ENCODE data around the gene LMX1A.

Gene LMX1A

GRCh38 chr1:165257969-165258459 is 98.5 kb downstream of the LMX1A start:
- no peak for DNase-seq

GRCh38 chr1:165254896-165255625 is 101.5 kb downstream of the LMX1A start:
- DNase-seq = no peak

GRCh38 chr1:165254376-165254775 is 102.1 kb downstream of the LMX1A start:
- DNase-seq = no peak

GRCh38 chr1:165253818-165254254 is 102.7 kb downstream of the LMX1A start:
- DNase-seq = no peak

GRCh38 chr1:165248969-165249571 is 107.4 kb downstream of the LMX1A start:
- DNase-seq = no peak

- DNase-seq = no peak
These were observed 114.6 kb downstream of the LMX1A start for GRCh38 chr1:165241952-165242351.

GRCh38 chr1:165241321-165241720 is 115.2 kb downstream of the LMX1A start:
- DNase-seq = no peak

- no peak for DNase-seq
These were observed 116.0 kb downstream of the LMX1A start for GRCh38 chr1:165240492-165240891.

- DNase-seq = no peak
These were observed 116.6 kb downstream of the LMX1A start for GRCh38 chr1:165239873-165240272.

GRCh38 chr1:165235777-165236291 is 120.7 kb downstream of the LMX1A start:
- DNase-seq = no peak

GRCh38 chr1:165235155-165235776 is 121.2 kb downstream of the LMX1A start:
- DNase-seq = no peak

GRCh38 chr1:165234149-165234548 is 122.4 kb downstream of the LMX1A start:
- no peak for DNase-seq

GRCh38 chr1:165228676-165229075 is 127.8 kb downstream of the LMX1A start:
- DNase-seq = no peak

GRCh38 chr1:165228111-165228655 is 128.3 kb downstream of the LMX1A start:
- DNase-seq = no peak

GRCh38 chr1:165226326-165226725 is 130.2 kb downstream of the LMX1A start:
- DNase-seq = no peak

- DNase-seq = no peak
These were observed 130.9 kb downstream of the LMX1A start for GRCh38 chr1:165225650-165226049.

GRCh38 chr1:165225062-165225461 is 131.5 kb downstream of the LMX1A start:
- no peak for DNase-seq

- no peak for DNase-seq
These were observed 132.0 kb downstream of the LMX1A start for GRCh38 chr1:165224504-165224903.

GRCh38 chr1:165222580-165222979 is 133.9 kb downstream of the LMX1A start:
- DNase-seq = no peak

GRCh38 chr1:165218731-165219130 is 137.8 kb downstream of the LMX1A start:
- DNase-seq = no peak

- DNase-seq = no peak
These were observed 138.6 kb downstream of the LMX1A start for GRCh38 chr1:165217958-165218357.

- no peak for DNase-seq
These were observed 140.3 kb downstream of the LMX1A start for GRCh38 chr1:165216254-165216653.

- no peak for DNase-seq
These were observed 140.8 kb downstream of the LMX1A start for GRCh38 chr1:165215676-165216075.

- no peak for DNase-seq
These were observed 144.3 kb downstream of the LMX1A start for GRCh38 chr1:165212229-165212628.

All from activated effector memory CD4-positive, alpha-beta T cell treated with Interleukin-2 at 50 U/mL for 16 hours (primary cell).